GM12865 (cell line): ENCODE measurements around the gene CTNND2.

Experiments used
- DNase-seq: peaks from one replicate; pipeline ENCODE4 v3.0.0; 2010; ENCODE audit warnings: low read depth
- H3K4me3 ChIP-seq: 2 replicates; pipeline ENCODE4 v1.5.1; 2011; ENCODE audit warnings: mild to moderate bottlenecking, low read depth, low read length, control low read depth
- TF ChIP-seq, protein P1 (sequence below): IDR thresholded peaks from 2 replicates; pipeline ENCODE4 v1.5.1; 2011; ENCODE audit warnings: low read length, control low read depth, low read depth, inconsistent platforms; ENCODE audit not compliant: insufficient read depth; ENCODE audit errors: missing control alignments

The CTNND2 gene

DNA sequence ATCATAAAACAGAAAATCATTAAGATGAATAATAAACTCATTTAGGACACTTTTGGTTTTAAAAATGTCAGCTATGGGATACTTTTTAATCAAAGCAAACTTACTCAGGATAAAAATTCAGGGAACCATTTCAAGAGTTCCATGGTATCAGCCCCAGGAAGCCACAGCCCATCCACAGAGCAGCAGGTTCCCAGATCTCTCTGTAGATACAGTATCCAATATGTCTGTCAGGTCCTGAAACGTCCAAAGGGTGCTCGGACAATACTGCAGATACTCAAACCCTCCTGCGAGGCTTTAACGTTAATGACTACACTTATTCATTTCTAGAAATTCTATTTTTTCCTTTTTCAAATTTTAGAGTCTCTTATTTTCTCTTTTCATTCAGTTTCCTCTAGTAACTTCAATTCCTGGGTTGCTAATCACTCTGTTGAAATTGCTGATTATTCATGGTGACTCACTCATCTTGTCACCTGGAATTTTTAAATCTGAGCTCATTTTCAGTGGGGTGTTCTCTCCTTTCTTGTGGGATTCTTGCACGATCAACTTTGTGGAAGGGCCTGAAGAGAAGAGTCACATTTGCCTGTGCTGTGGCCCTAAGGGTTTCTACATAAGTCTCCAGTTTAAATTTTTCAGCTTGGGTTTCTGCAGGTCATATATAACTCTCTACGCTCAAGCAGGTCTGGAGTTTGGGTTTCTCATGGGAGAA, 435.8 kb downstream of the CTNND2 start:
- H3K4me3 ChIP-seq = no peak overlapping the region
- DNase-seq = no peak
- TF ChIP-seq, protein P1, sequence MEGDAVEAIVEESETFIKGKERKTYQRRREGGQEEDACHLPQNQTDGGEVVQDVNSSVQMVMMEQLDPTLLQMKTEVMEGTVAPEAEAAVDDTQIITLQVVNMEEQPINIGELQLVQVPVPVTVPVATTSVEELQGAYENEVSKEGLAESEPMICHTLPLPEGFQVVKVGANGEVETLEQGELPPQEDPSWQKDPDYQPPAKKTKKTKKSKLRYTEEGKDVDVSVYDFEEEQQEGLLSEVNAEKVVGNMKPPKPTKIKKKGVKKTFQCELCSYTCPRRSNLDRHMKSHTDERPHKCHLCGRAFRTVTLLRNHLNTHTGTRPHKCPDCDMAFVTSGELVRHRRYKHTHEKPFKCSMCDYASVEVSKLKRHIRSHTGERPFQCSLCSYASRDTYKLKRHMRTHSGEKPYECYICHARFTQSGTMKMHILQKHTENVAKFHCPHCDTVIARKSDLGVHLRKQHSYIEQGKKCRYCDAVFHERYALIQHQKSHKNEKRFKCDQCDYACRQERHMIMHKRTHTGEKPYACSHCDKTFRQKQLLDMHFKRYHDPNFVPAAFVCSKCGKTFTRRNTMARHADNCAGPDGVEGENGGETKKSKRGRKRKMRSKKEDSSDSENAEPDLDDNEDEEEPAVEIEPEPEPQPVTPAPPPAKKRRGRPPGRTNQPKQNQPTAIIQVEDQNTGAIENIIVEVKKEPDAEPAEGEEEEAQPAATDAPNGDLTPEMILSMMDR = no peak

DNA sequence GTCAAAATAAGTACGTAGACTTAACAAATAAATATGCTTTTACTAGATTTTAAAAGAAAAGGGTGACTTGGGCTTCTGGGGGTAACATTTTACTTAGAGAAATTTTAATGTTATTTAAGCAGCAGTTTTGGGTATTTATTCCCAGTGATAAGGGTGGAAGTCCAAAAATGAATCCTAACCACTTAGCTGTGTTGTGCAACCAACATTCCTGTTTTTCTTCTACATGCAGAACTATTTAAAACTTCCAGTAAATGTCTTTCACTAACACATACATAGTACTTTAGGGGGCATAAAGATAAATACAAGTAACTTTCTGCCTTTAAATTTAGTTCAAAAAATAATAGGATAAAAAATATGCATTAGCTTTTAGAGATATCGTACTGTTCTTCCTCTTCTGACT, 436.7 kb downstream of the CTNND2 start:
- TF ChIP-seq, protein P1 = no peak
- H3K4me3 ChIP-seq = no peak overlapping the region

DNA sequence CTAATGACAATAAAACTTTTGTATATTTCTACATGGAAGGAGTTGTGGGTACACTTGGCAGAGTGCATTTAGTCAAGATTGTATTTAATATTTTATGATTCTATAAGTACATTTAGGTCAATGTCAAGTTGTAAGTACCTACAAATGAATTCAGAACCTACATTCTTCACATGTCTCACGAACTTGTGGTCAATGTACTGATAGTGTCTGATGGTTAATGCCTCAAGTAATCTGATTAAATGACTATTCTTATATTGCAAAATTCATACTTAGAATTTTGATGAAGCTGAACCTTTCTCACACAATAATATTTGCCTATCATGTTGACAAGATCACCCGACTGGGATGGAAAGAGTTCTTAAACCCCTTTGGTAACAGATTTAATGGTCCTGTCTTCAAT, 444.5 kb downstream of the CTNND2 start:
- TF ChIP-seq, protein P1 = no peak
- H3K4me3 ChIP-seq = no peak overlapping the region
- DNase-seq = no peak

More for the DNA sequence above, 436.7 kb downstream of the CTNND2 start:
- DNase-seq = no peak

DNA sequence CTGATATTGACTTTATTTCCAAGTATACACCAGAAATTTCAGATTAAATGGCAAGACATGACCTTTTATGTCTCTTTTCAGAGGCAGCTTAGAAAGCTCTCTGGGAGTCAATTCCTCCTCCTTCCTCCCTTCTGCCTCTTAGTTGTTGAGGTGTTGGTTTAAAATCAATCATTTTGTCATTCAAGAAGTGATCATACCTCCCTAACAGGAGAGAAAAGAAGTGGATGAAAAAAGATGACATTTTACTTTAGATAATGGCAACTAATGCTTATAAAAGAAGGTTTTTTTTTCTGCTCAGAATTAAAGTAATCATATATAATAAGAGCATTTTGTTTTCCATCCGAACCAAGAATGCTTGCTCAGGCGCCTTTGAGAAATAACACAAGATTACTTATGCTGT, 448.7 kb downstream of the CTNND2 start:
- H3K4me3 ChIP-seq = no peak overlapping the region
- no peak for DNase-seq
- TF ChIP-seq, protein P1 = no peak

DNA sequence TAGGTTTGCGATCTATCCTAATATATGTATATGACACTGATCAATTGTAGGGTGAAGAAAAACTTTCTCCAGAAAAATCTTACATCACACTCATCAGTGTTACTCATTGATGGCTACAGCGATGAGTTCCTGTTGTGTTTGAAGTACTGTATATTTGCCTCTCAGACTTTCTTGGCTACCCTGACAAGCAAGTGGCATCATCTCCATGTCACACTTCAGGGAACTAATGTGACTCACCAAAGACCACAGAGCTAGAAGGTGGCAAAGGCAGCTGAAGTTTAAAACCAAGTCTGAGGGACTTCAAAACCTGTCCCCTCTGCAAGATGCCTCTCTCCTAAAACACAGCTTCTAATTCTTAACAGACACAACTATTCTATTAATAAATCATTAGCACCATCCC, 451.4 kb downstream of the CTNND2 start:
- DNase-seq = no peak
- H3K4me3 ChIP-seq = no peak overlapping the region
- TF ChIP-seq, protein P1 = no peak

DNA sequence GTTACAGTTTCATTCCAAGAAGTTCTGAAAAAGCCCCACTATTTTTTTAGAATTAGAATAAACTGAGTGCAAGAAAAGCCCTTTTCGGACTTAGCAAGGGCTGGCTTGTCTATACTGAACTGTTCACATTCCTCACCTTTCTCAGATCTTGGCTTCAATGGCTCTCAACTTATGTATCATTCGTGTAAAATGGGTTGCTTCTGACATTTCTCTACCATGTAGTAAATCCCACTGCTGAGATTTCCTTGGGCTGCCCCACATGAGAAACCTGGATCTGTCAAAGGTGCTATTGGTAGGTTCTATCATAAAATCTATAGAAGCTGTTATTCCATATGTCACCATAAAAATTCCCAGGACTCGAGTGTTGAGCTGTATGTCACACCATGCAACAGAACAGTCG, 454.3 kb downstream of the CTNND2 start:
- TF ChIP-seq, protein P1 = no peak
- H3K4me3 ChIP-seq = no peak overlapping the region
- no peak for DNase-seq

DNA sequence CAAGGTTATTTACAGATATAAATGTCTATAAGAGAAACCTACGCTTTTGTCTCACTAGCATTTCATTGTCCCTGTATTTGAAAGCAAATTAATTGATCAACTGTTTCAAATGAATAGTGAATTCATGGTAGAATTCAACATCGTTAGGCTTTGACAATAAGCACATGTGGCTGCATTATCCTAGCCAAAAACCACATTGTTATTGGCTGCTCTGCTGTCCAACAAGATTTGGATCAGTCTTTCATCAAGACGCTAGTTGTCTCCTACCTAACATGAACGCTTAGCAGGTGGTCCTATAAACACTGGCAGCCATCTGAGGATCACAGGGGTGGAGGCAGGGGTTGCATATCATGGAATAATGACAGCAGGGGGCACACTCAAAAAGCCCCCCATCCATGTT, 455.0 kb downstream of the CTNND2 start:
- no peak for DNase-seq
- TF ChIP-seq, protein P1 = no peak
- H3K4me3 ChIP-seq = no peak overlapping the region
